ENCODE results near the gene ZNF549. TPM values are rescaled to one million over a fixed set of nuclear protein-coding genes. Genes with fewer than 3 reads are reported as not detected.
"Not testable (repeated sequence)": the region's sequence is repeated elsewhere in the genome, so short reads cannot be mapped to it uniquely, and the experiment has no call there.

ZNF549 gene
- total and polyA plus RNA-seq, 7 experiments from 2014 or later, result 6.1 to 24.8 (median 11.3) TPM

GRCh38 chr19:57500400-57500799, 26.8 kb upstream of the ZNF549 start:
- Histone ChIP-seq H3K9me3 (ENCODE audit: control insufficient read depth in 2 of 3, low read length in 3 of 3) (peaks cover 0 to 45% (median 21%) of the 10 kb centered on the region in 3 experiments), H3K36me3 (ENCODE audit: control insufficient read depth in 2 of 3, insufficient read depth in 3 of 3, low read length in 3 of 3) (peaks cover 3 to 36% (median 12%) of the 10 kb centered on the region in 3 experiments), H3K27ac (ENCODE audit: low read depth, low read length) (peak overlapping the region; percentile 43), H3K4me3 (ENCODE audit: low read length) (peak overlapping the region; percentile 51)
- POLR2A ChIA-PET, result interaction anchor here (1.0 to 1.1 kb wide), 3 partner anchors 13 to 79 kb away, joined by 3 to 9 read pairs (median 3); partner anchors contain the start of genes ZNF416 and ZNF419
- H3K27me3 Mint-ChIP-seq; H3K27me3 ChIP-seq (ENCODE audit: control insufficient read depth in 2 of 2, insufficient read depth in 2 of 2, low read length in 2 of 2); CTCF ChIA-PET; DNase-seq; H3K4me1 ChIP-seq (ENCODE audit: control insufficient read depth in 2 of 2, insufficient read depth in 2 of 2, low read length in 2 of 2); intact Hi-C loops (cut with micrococcal nuclease); ATAC-seq: not testable (repeated sequence)
- Mint-ChIP-seq H3K36me3 (peaks cover 30 to 60% (median 59%) of the 10 kb centered on the region in 5 donors), H3K27ac (peak overlapping the region; percentile 39 to 87 (median 72)), H3K4me3 (peak overlapping the region; percentile 76 to 94 (median 81)), H3K4me1 (peaks cover 21 to 36% (median 32%) of the 10 kb centered on the region in 7 donors), H3K9me3 (peaks cover 18 to 91% (median 50%) of the 10 kb centered on the region in 11 donors)

GRCh38 chr19:57506163-57506562, 21.0 kb upstream of the ZNF549 start:
- ChIA-PET CTCF (no interaction called here), POLR2A (no interaction called here)
- Mint-ChIP-seq H3K36me3 (peaks cover 47 to 88% (median 82%) of the 10 kb centered on the region in 5 donors), H3K27me3 (no peaks in the 10 kb centered on the region), H3K9me3 (peaks cover 19 to 93% (median 66%) of the 10 kb centered on the region in 11 donors), H3K4me3 (peak overlapping the region in 2 of 10 donors; percentile 52 to 64), H3K4me1 (peaks cover 7 to 21% (median 16%) of the 10 kb centered on the region in 7 donors), H3K27ac (no peak overlapping the region)
- peaks cover 0 to under 1% of the 10 kb centered on the region in 2 donors for H3K4me1 ChIP-seq (ENCODE audit: control insufficient read depth in 2 of 2, insufficient read depth in 2 of 2, low read length in 2 of 2)
- H3K9me3 ChIP-seq (ENCODE audit: control insufficient read depth in 2 of 3, low read length in 3 of 3), result peaks cover 0 to 66% (median 23%) of the 10 kb centered on the region in 3 experiments
- DNase-seq, result no peak
- no peak overlapping the region for H3K4me3 ChIP-seq (ENCODE audit: low read length)
- H3K36me3 ChIP-seq (ENCODE audit: control insufficient read depth in 2 of 3, insufficient read depth in 3 of 3, low read length in 3 of 3), result peaks cover 23 to 69% (median 34%) of the 10 kb centered on the region in 3 experiments
- H3K27me3 ChIP-seq (ENCODE audit: control insufficient read depth in 2 of 2, insufficient read depth in 2 of 2, low read length in 2 of 2), result no peaks in the 10 kb centered on the region
- intact Hi-C loops (cut with micrococcal nuclease), result no loop called here
- no peak for ATAC-seq
- no peak overlapping the region for H3K27ac ChIP-seq (ENCODE audit: low read depth, low read length)

GRCh38 chr19:57511484-57511883, 15.7 kb upstream of the ZNF549 start:
- Mint-ChIP-seq H3K36me3 (peaks cover 47 to 81% (median 79%) of the 10 kb centered on the region in 5 donors), H3K4me3 (no peak overlapping the region), H3K27ac (no peak overlapping the region), H3K27me3 (no peaks in the 10 kb centered on the region), H3K9me3 (peaks cover 17 to 92% (median 73%) of the 10 kb centered on the region in 11 donors), H3K4me1 (no peaks in the 10 kb centered on the region)
- H3K4me3 ChIP-seq (ENCODE audit: low read length), result no peak overlapping the region
- H3K9me3 ChIP-seq (ENCODE audit: control insufficient read depth in 2 of 3, low read length in 3 of 3), result peaks cover 11 to 83% (median 32%) of the 10 kb centered on the region in 3 experiments
- DNase-seq (no peak), ATAC-seq (no peak)
- CTCF ChIA-PET, result interaction anchor here (0.7 kb wide), 1 partner anchor 490 kb away, joined by 4 read pairs; no protein-coding TSS in a partner anchor
- H3K4me1 ChIP-seq (ENCODE audit: control insufficient read depth in 2 of 2, insufficient read depth in 2 of 2, low read length in 2 of 2), result no peaks in the 10 kb centered on the region
- no peak overlapping the region for H3K27ac ChIP-seq (ENCODE audit: low read depth, low read length)
- H3K27me3 ChIP-seq (ENCODE audit: control insufficient read depth in 2 of 2, insufficient read depth in 2 of 2, low read length in 2 of 2), result no peaks in the 10 kb centered on the region
- peaks cover 11 to 62% (median 15%) of the 10 kb centered on the region in 3 experiments for H3K36me3 ChIP-seq (ENCODE audit: control insufficient read depth in 2 of 3, insufficient read depth in 3 of 3, low read length in 3 of 3)
- POLR2A ChIA-PET, result no interaction called here
- intact Hi-C loops (cut with micrococcal nuclease), result no loop called here

GRCh38 chr19:57512845-57513244, 14.3 kb upstream of the ZNF549 start:
- Mint-ChIP-seq H3K4me1 (no peaks in the 10 kb centered on the region), H3K9me3 (peaks cover 17 to 93% (median 68%) of the 10 kb centered on the region in 11 donors), H3K36me3 (peaks cover 45 to 82% (median 79%) of the 10 kb centered on the region in 5 donors), H3K4me3 (no peak overlapping the region), H3K27ac (no peak overlapping the region), H3K27me3 (no peaks in the 10 kb centered on the region)
- Histone ChIP-seq H3K27ac (ENCODE audit: low read depth, low read length) (no peak overlapping the region), H3K36me3 (ENCODE audit: control insufficient read depth in 2 of 3, insufficient read depth in 3 of 3, low read length in 3 of 3) (peaks cover 0 to 61% (median 4%) of the 10 kb centered on the region in 3 experiments), H3K4me1 (ENCODE audit: control insufficient read depth in 2 of 2, insufficient read depth in 2 of 2, low read length in 2 of 2) (no peaks in the 10 kb centered on the region), H3K9me3 (ENCODE audit: control insufficient read depth in 2 of 3, low read length in 3 of 3) (peaks cover 11 to 80% (median 26%) of the 10 kb centered on the region in 3 experiments), H3K4me3 (ENCODE audit: low read length) (peak overlapping the region; percentile 25), H3K27me3 (ENCODE audit: control insufficient read depth in 2 of 2, insufficient read depth in 2 of 2, low read length in 2 of 2) (no peaks in the 10 kb centered on the region)
- no peak for DNase-seq
- CTCF ChIA-PET, result no interaction called here
- ATAC-seq, result no peak
- POLR2A ChIA-PET, result no interaction called here
- intact Hi-C loops (cut with micrococcal nuclease), result no loop called here

- H3K9me3 ChIP-seq (ENCODE audit: control insufficient read depth in 2 of 3, low read length in 3 of 3), result peaks cover 11 to 74% (median 18%) of the 10 kb centered on the region in 3 experiments
- no peak for ATAC-seq
- no peak for DNase-seq
- peaks cover 0 to 52% (median 4%) of the 10 kb centered on the region in 3 experiments for H3K36me3 ChIP-seq (ENCODE audit: control insufficient read depth in 2 of 3, insufficient read depth in 3 of 3, low read length in 3 of 3)
- no peak overlapping the region for H3K27ac ChIP-seq (ENCODE audit: low read depth, low read length)
- H3K27ac Mint-ChIP-seq, result no peak overlapping the region
- no peaks in the 10 kb centered on the region for H3K4me1 Mint-ChIP-seq
- H3K27me3 Mint-ChIP-seq, result no peaks in the 10 kb centered on the region
- no peak overlapping the region for H3K4me3 ChIP-seq (ENCODE audit: low read length)
- H3K4me1 ChIP-seq (ENCODE audit: control insufficient read depth in 2 of 2, insufficient read depth in 2 of 2, low read length in 2 of 2), result no peaks in the 10 kb centered on the region
- no peak overlapping the region for H3K4me3 Mint-ChIP-seq
- ChIA-PET CTCF (no interaction called here), POLR2A (interaction anchor here (1.7 kb wide), 1 partner anchor 14 kb away, joined by 3 read pairs; no protein-coding TSS in a partner anchor)
- peaks cover 16 to 92% (median 61%) of the 10 kb centered on the region in 11 donors for H3K9me3 Mint-ChIP-seq
- H3K27me3 ChIP-seq (ENCODE audit: control insufficient read depth in 2 of 2, insufficient read depth in 2 of 2, low read length in 2 of 2), result no peaks in the 10 kb centered on the region
- peaks cover 36 to 76% (median 64%) of the 10 kb centered on the region in 5 donors for H3K36me3 Mint-ChIP-seq
- intact Hi-C loops (cut with micrococcal nuclease), result no loop called here
These were observed 11.9 kb upstream of the ZNF549 start for GRCh38 chr19:57515255-57515654.

GRCh38 chr19:57518021-57518420, 9.1 kb upstream of the ZNF549 start:
- Histone ChIP-seq H3K36me3 (ENCODE audit: control insufficient read depth in 2 of 3, insufficient read depth in 3 of 3, low read length in 3 of 3) (peaks cover 0 to 46% (median 4%) of the 10 kb centered on the region in 3 experiments), H3K9me3 (ENCODE audit: control insufficient read depth in 2 of 3, low read length in 3 of 3) (peaks cover 9 to 58% (median 15%) of the 10 kb centered on the region in 3 experiments)
- peaks cover 8 to 90% (median 54%) of the 10 kb centered on the region in 11 donors for H3K9me3 Mint-ChIP-seq
- H3K27me3 Mint-ChIP-seq; CTCF ChIA-PET; H3K27ac Mint-ChIP-seq; DNase-seq; POLR2A ChIA-PET; H3K27me3 ChIP-seq (ENCODE audit: control insufficient read depth in 2 of 2, insufficient read depth in 2 of 2, low read length in 2 of 2); H3K4me3 ChIP-seq (ENCODE audit: low read length); ATAC-seq; H3K4me1 Mint-ChIP-seq; intact Hi-C loops (cut with micrococcal nuclease); H3K27ac ChIP-seq (ENCODE audit: low read depth, low read length); H3K4me3 Mint-ChIP-seq; H3K4me1 ChIP-seq (ENCODE audit: control insufficient read depth in 2 of 2, insufficient read depth in 2 of 2, low read length in 2 of 2): not testable (repeated sequence)
- peaks cover 27 to 66% (median 56%) of the 10 kb centered on the region in 5 donors for H3K36me3 Mint-ChIP-seq

Measured in naive thymus-derived CD4-positive, alpha-beta T cell (primary cell).